NCI-H128 (cell line): Measurements from ENCODE around the gene GEMIN8.
A peak's percentile ranks its signal among the peaks of the same experiment; 100 is the strongest.

ENCODE experiments used
- DNase-seq: peaks from one replicate; lab custom pipeline; 2025; ENCODE audit not compliant: unreplicated experiment; lab: John Stamatoyannopoulos, UW

Gene GEMIN8

GRCh38 chrX:14029425-14030173 lies at the start of gene GEMIN8:
Gene GEMIN8, minus strand, starts transcription at chrX:14029892. Its CDS starts 8,414 bp downstream, at chrX:14021478.
- peak; percentile 67 for DNase-seq

GRCh38 chrX:14076639-14077038 lies 46.9 kb upstream of the GEMIN8 start:
- DNase-seq, result no peak

- DNase-seq, result no peak
These were observed 43.9 kb upstream of the GEMIN8 start for GRCh38 chrX:14073556-14073955.

- DNase-seq, result no peak
These were observed 43.4 kb upstream of the GEMIN8 start for GRCh38 chrX:14073071-14073470.

GRCh38 chrX:14065800-14066199 lies 36.1 kb upstream of the GEMIN8 start:
- no peak for DNase-seq

GRCh38 chrX:14064626-14065432 lies 35.1 kb upstream of the GEMIN8 start:
- DNase-seq, result no peak

- no peak for DNase-seq
These were observed 32.8 kb upstream of the GEMIN8 start for GRCh38 chrX:14062524-14062923.

- DNase-seq, result no peak
These were observed 26.5 kb upstream of the GEMIN8 start for GRCh38 chrX:14056206-14056605.

GRCh38 chrX:14051416-14051815 lies 21.7 kb upstream of the GEMIN8 start:
- no peak for DNase-seq

- DNase-seq, result no peak
These were observed 21.0 kb upstream of the GEMIN8 start for GRCh38 chrX:14050709-14051108.

GRCh38 chrX:14043209-14043608 lies 13.5 kb upstream of the GEMIN8 start:
- no peak for DNase-seq

- peak; percentile 35 for DNase-seq
These were observed 9.7 kb upstream of the GEMIN8 start for GRCh38 chrX:14039344-14039743.

- no peak for DNase-seq
These were observed 8.8 kb upstream of the GEMIN8 start for GRCh38 chrX:14038375-14039085.

- no peak for DNase-seq
These were observed 2.7 kb upstream of the GEMIN8 start for GRCh38 chrX:14032406-14032805.

- DNase-seq, result no peak
These were observed 460 bp upstream of the GEMIN8 start for GRCh38 chrX:14030174-14030530.

GRCh38 chrX:14029039-14029424 lies 660 bp downstream of the GEMIN8 start:
- DNase-seq, result no peak

GRCh38 chrX:14028473-14028872 lies 1.2 kb downstream of the GEMIN8 start:
- no peak for DNase-seq

GRCh38 chrX:14027511-14028019 lies 2.1 kb downstream of the GEMIN8 start:
- DNase-seq, result no peak

- no peak for DNase-seq
These were observed 2.7 kb downstream of the GEMIN8 start for GRCh38 chrX:14027036-14027435.

- DNase-seq, result no peak
These were observed 3.6 kb downstream of the GEMIN8 start for GRCh38 chrX:14026121-14026520.

- DNase-seq, result no peak
These were observed 7.7 kb downstream of the GEMIN8 start for GRCh38 chrX:14022019-14022418.

- no peak for DNase-seq
These were observed 12.3 kb downstream of the GEMIN8 start for GRCh38 chrX:14017399-14017798.
